ENCODE results near the gene VCX3B.

DNA sequence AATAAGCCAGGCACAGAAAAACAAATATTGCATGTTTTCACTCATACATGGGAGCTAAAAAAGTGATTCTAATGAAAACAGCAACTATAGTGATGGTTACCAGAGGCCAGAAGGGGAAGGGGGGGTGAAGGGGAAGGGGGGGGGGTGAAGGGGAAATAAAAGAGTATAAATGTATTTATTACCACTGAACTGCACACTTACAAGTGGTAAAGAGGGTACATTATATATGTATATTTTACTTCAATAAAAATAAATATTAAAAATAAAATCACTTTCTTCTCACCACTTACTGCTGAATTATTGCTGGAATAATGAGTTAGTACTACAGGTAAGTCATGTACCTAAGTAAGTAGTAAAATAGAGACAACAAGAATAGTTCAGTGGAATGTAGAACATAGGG, 2.1 kb upstream of the VCX3B start:
- TF ChIP-seq, protein P1, sequence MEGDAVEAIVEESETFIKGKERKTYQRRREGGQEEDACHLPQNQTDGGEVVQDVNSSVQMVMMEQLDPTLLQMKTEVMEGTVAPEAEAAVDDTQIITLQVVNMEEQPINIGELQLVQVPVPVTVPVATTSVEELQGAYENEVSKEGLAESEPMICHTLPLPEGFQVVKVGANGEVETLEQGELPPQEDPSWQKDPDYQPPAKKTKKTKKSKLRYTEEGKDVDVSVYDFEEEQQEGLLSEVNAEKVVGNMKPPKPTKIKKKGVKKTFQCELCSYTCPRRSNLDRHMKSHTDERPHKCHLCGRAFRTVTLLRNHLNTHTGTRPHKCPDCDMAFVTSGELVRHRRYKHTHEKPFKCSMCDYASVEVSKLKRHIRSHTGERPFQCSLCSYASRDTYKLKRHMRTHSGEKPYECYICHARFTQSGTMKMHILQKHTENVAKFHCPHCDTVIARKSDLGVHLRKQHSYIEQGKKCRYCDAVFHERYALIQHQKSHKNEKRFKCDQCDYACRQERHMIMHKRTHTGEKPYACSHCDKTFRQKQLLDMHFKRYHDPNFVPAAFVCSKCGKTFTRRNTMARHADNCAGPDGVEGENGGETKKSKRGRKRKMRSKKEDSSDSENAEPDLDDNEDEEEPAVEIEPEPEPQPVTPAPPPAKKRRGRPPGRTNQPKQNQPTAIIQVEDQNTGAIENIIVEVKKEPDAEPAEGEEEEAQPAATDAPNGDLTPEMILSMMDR (IDR thresholded peaks at IDR 0.05) = no peak
- no peak for TF ChIP-seq POLR2A (IDR thresholded peaks at IDR 0.05)

Measured in right lobe of liver (tissue), 4 donors.